Type B pancreatic cell (in vitro differentiated cells): ENCODE measurements around the gene OAT. TPM values are rescaled to one million over a fixed set of nuclear protein-coding genes. Genes with fewer than 3 reads are reported as not detected.

Experiments
- DNase-seq: peaks from one replicate; pipeline ENCODE4 v3.0.0; 2021; ENCODE audit warnings: mixed read lengths; ENCODE audit not compliant: unreplicated experiment; ENCODE audit errors: extremely low spot score
- H3K27ac Mint-ChIP-seq: 2 replicates; pipeline ENCODE4 v1.8.0; 2021; ENCODE audit warnings: mild to moderate bottlenecking, mixed read lengths
- H3K27me3 Mint-ChIP-seq: 2 replicates; pipeline ENCODE4 v1.8.0; 2021; ENCODE audit warnings: mixed read lengths
- H3K36me3 Mint-ChIP-seq: 2 replicates; pipeline ENCODE4 v1.8.0; 2021; ENCODE audit warnings: mixed read lengths
- H3K4me1 Mint-ChIP-seq: one replicate; pipeline ENCODE4 v1.8.0; 2021; ENCODE audit warnings: mixed read lengths; ENCODE audit not compliant: unreplicated experiment
- H3K4me3 Mint-ChIP-seq: 2 replicates; pipeline ENCODE4 v1.8.0; 2021; ENCODE audit warnings: mild to moderate bottlenecking, mixed read lengths
- H3K9me3 Mint-ChIP-seq: 2 replicates; pipeline ENCODE4 v1.8.0; 2021; ENCODE audit warnings: mixed read lengths
- CTCF ChIP-seq: fragments of 200-600 bp; sonication (generic); conservative IDR thresholded peaks from 2 replicates; pipeline ENCODE4 v1.5.0; 2021; ENCODE audit warnings: antibody characterized with exemption, mild to moderate bottlenecking
- total RNA-seq: library from RNA; stranded (reverse); gene quantifications from 2 replicates; pipeline ENCODE4 v1.2.1, GENCODE V29; 2021; ENCODE audit warnings: low replicate concordance

The OAT gene
- total RNA-seq, 1 donor from 2014 or later, result 83.4 TPM

GRCh38 chr10:124347956-124348355 lies 70.8 kb downstream of the OAT start:
- H3K27me3 Mint-ChIP-seq, result peaks cover 4% of the 10 kb centered on the region
- no peaks in the 10 kb centered on the region for H3K9me3 Mint-ChIP-seq
- no peak for DNase-seq
- H3K27ac Mint-ChIP-seq, result no peak overlapping the region
- H3K4me3 Mint-ChIP-seq, result no peak overlapping the region
- H3K36me3 Mint-ChIP-seq, result no peaks in the 10 kb centered on the region
- TF ChIP-seq CTCF, result peak; percentile 41
- no peaks in the 10 kb centered on the region for H3K4me1 Mint-ChIP-seq

Other genes with a start within 250 kb of the OAT start
- 0.29 and 0.48 TPM in 2 replicates for gene NKX1-2, start 31.1 kb upstream of the OAT start, total RNA-seq
- 12.7 and 13.6 TPM in 2 replicates for gene LHPP, start 42.9 kb upstream of the OAT start, total RNA-seq